Activated naive CD4-positive, alpha-beta T cell treated with anti-CD3 and anti-CD28 coated beads, Interleukin-2, amount 50 U/mL, for 72 hours (primary cell): ENCODE results near the gene ZSCAN21. TPM values are rescaled to one million over a fixed set of nuclear protein-coding genes. Genes with fewer than 3 reads are reported as not detected.

Experiments
- ATAC-seq, 2 donors: fragments of 150-1000 bp; cut with Tn5 transposase; 2 replicates each; pipeline ENCODE4 v1.10.0; 2021; ENCODE audit warnings: mild to moderate bottlenecking in 2 of 2, moderate library complexity in 2 of 2
- DNase-seq, 2 donors: peaks; one replicate each; pipeline ENCODE4 v3.0.0; 2021 to 2022; ENCODE audit warnings: low spot score in 2 of 2
- H3K27ac Mint-ChIP-seq, 2 donors: one replicate each; pipeline ENCODE4 v1.8.0; 2022; ENCODE audit warnings: mild to moderate bottlenecking in 2 of 2, mixed read lengths in 2 of 2
- H3K36me3 Mint-ChIP-seq, 2 donors: one replicate each; pipeline ENCODE4 v1.8.0; 2022; ENCODE audit warnings: mixed read lengths in 2 of 2
- H3K9me3 Mint-ChIP-seq, 2 donors: one replicate each; pipeline ENCODE4 v1.8.0; 2022; ENCODE audit warnings: mixed read lengths in 2 of 2
- total RNA-seq, 2 donors: library from RNA; stranded (reverse); gene quantifications; one replicate each; pipeline ENCODE4 v1.2.3, GENCODE V29; 2022

The ZSCAN21 gene
- total RNA-seq, 2 donors from 2014 or later: 3.8 to 7.1 TPM

GRCh38 chr7:100061518-100062193 lies 12.1 kb downstream of the ZSCAN21 start:
- no peak for ATAC-seq
- peak overlapping the region in 1 of 2 donors; percentile 67 for H3K27ac Mint-ChIP-seq
- no peak for DNase-seq
- peaks cover 0 to 18% of the 10 kb centered on the region in 2 donors for H3K36me3 Mint-ChIP-seq
- no peaks in the 10 kb centered on the region for H3K9me3 Mint-ChIP-seq

- Mint-ChIP-seq H3K27ac (no peak overlapping the region), H3K9me3 (no peaks in the 10 kb centered on the region), H3K36me3 (peaks cover 0 to 18% of the 10 kb centered on the region in 2 donors)
- no peak for DNase-seq
- ATAC-seq: no peak
Measured at GRCh38 chr7:100063376-100063775, 13.8 kb downstream of the ZSCAN21 start.

GRCh38 chr7:100064162-100064561 lies 14.6 kb downstream of the ZSCAN21 start:
- no peaks in the 10 kb centered on the region for H3K9me3 Mint-ChIP-seq
- DNase-seq: no peak
- no peak for ATAC-seq
- H3K27ac Mint-ChIP-seq: no peak overlapping the region
- peaks cover 0 to 18% of the 10 kb centered on the region in 2 donors for H3K36me3 Mint-ChIP-seq

GRCh38 chr7:100065452-100066186 lies 16.0 kb downstream of the ZSCAN21 start:
- peaks cover 10 to 23% of the 10 kb centered on the region in 2 donors for H3K36me3 Mint-ChIP-seq
- H3K27ac Mint-ChIP-seq: no peak overlapping the region
- peaks cover 0 to 6% of the 10 kb centered on the region in 2 donors for H3K9me3 Mint-ChIP-seq
- ATAC-seq (no peak), DNase-seq (no peak)

GRCh38 chr7:100066953-100067352 lies 17.4 kb downstream of the ZSCAN21 start:
- peaks cover 23 to 37% of the 10 kb centered on the region in 2 donors for H3K36me3 Mint-ChIP-seq
- ATAC-seq: no peak

GRCh38 chr7:100069991-100070390 lies 20.4 kb downstream of the ZSCAN21 start:
- Mint-ChIP-seq H3K27ac (no peak overlapping the region), H3K36me3 (peaks cover 50 to 56% of the 10 kb centered on the region in 2 donors), H3K9me3 (peaks cover 19 to 30% of the 10 kb centered on the region in 2 donors)
- ATAC-seq: no peak
- no peak for DNase-seq

More at GRCh38 chr7:100066953-100067352, 17.4 kb downstream of the ZSCAN21 start:
- Mint-ChIP-seq H3K27ac (no peak overlapping the region), H3K9me3 (peaks cover 7 to 20% of the 10 kb centered on the region in 2 donors)
- DNase-seq: no peak

GRCh38 chr7:100071018-100071723 lies 21.6 kb downstream of the ZSCAN21 start:
- H3K36me3 Mint-ChIP-seq: peaks cover 62 to 67% of the 10 kb centered on the region in 2 donors
- H3K9me3 Mint-ChIP-seq: peaks cover 19 to 30% of the 10 kb centered on the region in 2 donors
- no peak for ATAC-seq
- no peak overlapping the region for H3K27ac Mint-ChIP-seq
- DNase-seq: no peak

- ATAC-seq: no peak
- Mint-ChIP-seq H3K36me3 (peaks cover 72 to 79% of the 10 kb centered on the region in 2 donors), H3K9me3 (peaks cover 19 to 30% of the 10 kb centered on the region in 2 donors), H3K27ac (no peak overlapping the region)
- DNase-seq: no peak
Measured at GRCh38 chr7:100072462-100072861, 22.9 kb downstream of the ZSCAN21 start.

GRCh38 chr7:100074841-100075240 lies 25.3 kb downstream of the ZSCAN21 start:
- Mint-ChIP-seq H3K9me3 (peaks cover 19 to 30% of the 10 kb centered on the region in 2 donors), H3K36me3 (peaks cover 71 to 81% of the 10 kb centered on the region in 2 donors), H3K27ac (no peak overlapping the region)
- DNase-seq: no peak
- ATAC-seq: no peak

GRCh38 chr7:100075418-100075817 lies 25.8 kb downstream of the ZSCAN21 start:
- peaks cover 19 to 25% of the 10 kb centered on the region in 2 donors for H3K9me3 Mint-ChIP-seq
- no peak for ATAC-seq
- no peak overlapping the region for H3K27ac Mint-ChIP-seq
- no peak for DNase-seq
- peaks cover 69 to 75% of the 10 kb centered on the region in 2 donors for H3K36me3 Mint-ChIP-seq

- ATAC-seq: no peak
- Mint-ChIP-seq H3K36me3 (peaks cover 55 to 62% of the 10 kb centered on the region in 2 donors), H3K9me3 (peaks cover 8 to 10% of the 10 kb centered on the region in 2 donors), H3K27ac (peak overlapping the region in 1 of 2 donors; percentile 15)
- no peak for DNase-seq
Measured at GRCh38 chr7:100077205-100077604, 27.6 kb downstream of the ZSCAN21 start.

GRCh38 chr7:100079024-100079560 lies 29.5 kb downstream of the ZSCAN21 start:
- DNase-seq: no peak
- no peak for ATAC-seq
- H3K27ac Mint-ChIP-seq: no peak overlapping the region
- H3K36me3 Mint-ChIP-seq: peaks cover 36 to 43% of the 10 kb centered on the region in 2 donors
- H3K9me3 Mint-ChIP-seq: no peaks in the 10 kb centered on the region

- DNase-seq: no peak
- Mint-ChIP-seq H3K36me3 (peaks cover 20 to 24% of the 10 kb centered on the region in 2 donors), H3K9me3 (no peaks in the 10 kb centered on the region), H3K27ac (peak overlapping the region; percentile 88 to 94)
- ATAC-seq: no peak
Measured at GRCh38 chr7:100080907-100081534, 31.4 kb downstream of the ZSCAN21 start.

- peak within 1 kb of the TSS; percentile 88 to 94 for H3K27ac Mint-ChIP-seq
- peaks cover 14 to 18% of the 10 kb centered on the region in 2 donors for H3K36me3 Mint-ChIP-seq
Measured at GRCh38 chr7:100081535-100082102, 32.0 kb downstream of the ZSCAN21 start, which contains the start of gene ZNF3. Gene ZNF3 (minus strand): TSS chr7:100081723. CDS start chr7:100077357, 4,366 bp downstream.

GRCh38 chr7:100082978-100083377 lies 33.4 kb downstream of the ZSCAN21 start:
- no peak for DNase-seq
- H3K27ac Mint-ChIP-seq: peak overlapping the region; percentile 45 to 88
- H3K9me3 Mint-ChIP-seq: no peaks in the 10 kb centered on the region
- peaks cover 8 to 10% of the 10 kb centered on the region in 2 donors for H3K36me3 Mint-ChIP-seq
- ATAC-seq: no peak

More at GRCh38 chr7:100081535-100082102, 32.0 kb downstream of the ZSCAN21 start, which contains the start of gene ZNF3:
- DNase-seq (peak; percentile 97 to 99), ATAC-seq (peak; percentile 85 to 90)
- no peaks in the 10 kb centered on the region for H3K9me3 Mint-ChIP-seq

- DNase-seq (no peak), ATAC-seq (no peak)
- H3K27ac Mint-ChIP-seq: no peak overlapping the region
- H3K36me3 Mint-ChIP-seq: peaks cover 5 to 12% of the 10 kb centered on the region in 2 donors
- no peaks in the 10 kb centered on the region for H3K9me3 Mint-ChIP-seq
Measured at GRCh38 chr7:100085515-100085914, 35.9 kb downstream of the ZSCAN21 start.
